ENCODE data around the gene PDCD4. TPM values are rescaled to one million over a fixed set of nuclear protein-coding genes. Genes with fewer than 3 reads are reported as not detected.

PDCD4 gene
- total and polyA plus RNA-seq, 2 of the 8 experiments (the other 6 are each of a cell fraction or from before 2014, with no cell fraction given), result 3.3 to 26.8 TPM

GRCh38 chr10:110852947-110853346, 18.8 kb upstream of the PDCD4 start:
- Histone ChIP-seq H3K23ac (ENCODE audit: insufficient read length) (no peak overlapping the region), H2AFZ (ENCODE audit: low read length) (no peak overlapping the region), H4K8ac (ENCODE audit: extremely low read depth, insufficient read depth, low read length) (no peak overlapping the region), H4K91ac (replicated peaks; ENCODE audit: insufficient read length, low read length) (no peak overlapping the region), H3K4me1 (replicated peaks in 1 of 4; ENCODE audit: control insufficient read depth in 3 of 4, insufficient read depth in 4 of 4, low read length in 3 of 4) (no peaks in the 10 kb centered on the region), H3K4me3 (ENCODE audit: extremely low read depth in 1 of 4, insufficient read depth in 2 of 4, low read depth in 3 of 4, low read length in 4 of 4) (no peak overlapping the region), H3K23me2 (ENCODE audit: low read depth, low read length) (no peaks in the 10 kb centered on the region), H3K27ac (ENCODE audit: low read depth, low read length) (no peak overlapping the region), H4K20me1 (replicated peaks in 1 of 2; ENCODE audit: control insufficient read depth in 1 of 2, insufficient read depth in 2 of 2, low read length in 2 of 2) (no peaks in the 10 kb centered on the region), H2BK120ac (replicated peaks; ENCODE audit: low read depth, low read length) (no peak overlapping the region), H3K56ac (replicated peaks; ENCODE audit: insufficient read length, low read depth, low read length) (no peak overlapping the region), H3K14ac (ENCODE audit: insufficient read length) (no peak overlapping the region), H4K5ac (ENCODE audit: insufficient read length, low read depth, low read length) (no peak overlapping the region), H2BK5ac (ENCODE audit: low read depth, low read length) (no peak overlapping the region), H2BK20ac (ENCODE audit: low read length) (no peak overlapping the region), H3K18ac (ENCODE audit: extremely low read depth, low read length) (no peak overlapping the region), H2BK15ac (ENCODE audit: low read length) (no peak overlapping the region), H2BK12ac (ENCODE audit: low read depth, low read length) (no peak overlapping the region), H3K79me2 (ENCODE audit: control insufficient read depth in 1 of 2, insufficient read depth in 2 of 2, low read length in 2 of 2) (no peaks in the 10 kb centered on the region), H3K4ac (replicated peaks; ENCODE audit: insufficient read length, low read depth, low read length) (no peak overlapping the region), H3K4me2 (ENCODE audit: insufficient read depth in 1 of 2, low read depth in 2 of 2, low read length in 2 of 2) (no peak overlapping the region), H3K27me3 (replicated peaks in 1 of 4; ENCODE audit: control insufficient read depth in 3 of 4, extremely low read depth in 1 of 4, insufficient read depth in 3 of 4, low read length in 3 of 4) (no peaks in the 10 kb centered on the region), H3K9me3 (ENCODE audit: insufficient read depth in 2 of 2, low read depth in 1 of 2, low read length in 1 of 2) (no peaks in the 10 kb centered on the region), H3K36me3 (ENCODE audit: control insufficient read depth in 2 of 4, insufficient read depth in 4 of 4, low read length in 3 of 4) (no peaks in the 10 kb centered on the region), H3K79me1 (ENCODE audit: low read depth, low read length) (no peaks in the 10 kb centered on the region), H2AK5ac (ENCODE audit: low read depth, low read length) (no peak overlapping the region), H3K9ac (replicated peaks in 1 of 4; ENCODE audit: extremely low read depth in 1 of 4, low read depth in 3 of 4, low read length in 3 of 4) (no peak overlapping the region)
- 94% methylated on average over 4 of the region's 4 CpGs; no CpG with 5 or more reads in 1 of the 2 experiments for WGBS, 2 experiments (ENCODE audit: extremely low coverage in 1 of 2, insufficient coverage in 1 of 2, insufficient read length in 1 of 2, insufficient replicate concordance in 2 of 2, low coverage in 1 of 2, low lambda C conversion rate in 2 of 2, missing lambda C conversion rate in 1 of 2)
- DNase-seq (ENCODE audit: low read depth in 1 of 2, low spot score in 2 of 2) (no peak), FAIRE-seq (no peak)
- ChIA-PET POLR2A (ENCODE audit: partially characterized antibody) (no interaction called here), CTCF (ENCODE audit: partially characterized antibody) (interaction anchor here (1.1 to 1.6 kb wide), 4 partner anchors 9 to 50 kb away, joined by 3 read pairs; no protein-coding TSS in a partner anchor)
- no peak for TF ChIP-seq RFX5 (IDR thresholded peaks at IDR 0.05; ENCODE audit: borderline replicate concordance, low read depth, low read length)
- no peak for TF ChIP-seq KDM5A (IDR thresholded peaks at IDR 0.05; ENCODE audit: low read length)
- TF ChIP-seq SP4 (IDR thresholded peaks at IDR 0.05; ENCODE audit: low read length), result no peak
- TF ChIP-seq CBX5 (IDR thresholded peaks at IDR 0.05; ENCODE audit: low read depth, low read length), result no peak
- no peak for TF ChIP-seq JUND (IDR thresholded peaks at IDR 0.05; ENCODE audit: low read length)
- TF ChIP-seq MAFK (IDR thresholded peaks at IDR 0.05; ENCODE audit: low read depth, low read length), result no peak
- TF ChIP-seq HDAC6 (IDR thresholded peaks at IDR 0.05; ENCODE audit: low read depth, low read length), result no peak
- TF ChIP-seq RNF2 (IDR thresholded peaks at IDR 0.05; ENCODE audit: borderline replicate concordance, low read depth, low read length, missing control alignments, poor library complexity, severe bottlenecking), result no peak
- TF ChIP-seq, protein P1, sequence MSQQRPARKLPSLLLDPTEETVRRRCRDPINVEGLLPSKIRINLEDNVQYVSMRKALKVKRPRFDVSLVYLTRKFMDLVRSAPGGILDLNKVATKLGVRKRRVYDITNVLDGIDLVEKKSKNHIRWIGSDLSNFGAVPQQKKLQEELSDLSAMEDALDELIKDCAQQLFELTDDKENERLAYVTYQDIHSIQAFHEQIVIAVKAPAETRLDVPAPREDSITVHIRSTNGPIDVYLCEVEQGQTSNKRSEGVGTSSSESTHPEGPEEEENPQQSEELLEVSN (IDR thresholded peaks at IDR 0.05), result no peak
- no peak for TF ChIP-seq POLR2A (IDR thresholded peaks at IDR 0.05; ENCODE audit: control extremely low read depth in 1 of 2, low read depth in 2 of 2, low read length in 2 of 2)
- no peak for TF ChIP-seq GTF2F1 (IDR thresholded peaks at IDR 0.05; ENCODE audit: borderline replicate concordance, low read depth, low read length)
- no peak for TF ChIP-seq ATF3 (IDR thresholded peaks at IDR 0.05; ENCODE audit: insufficient read depth, low read depth, low read length)
- no peak for TF ChIP-seq TEAD4 (IDR thresholded peaks at IDR 0.05; ENCODE audit: low read depth, low read length)
- TF ChIP-seq EGR1 (IDR thresholded peaks at IDR 0.05; ENCODE audit: borderline replicate concordance, low read depth, low read length), result no peak
- no peak for TF ChIP-seq TCF12 (IDR thresholded peaks at IDR 0.05; ENCODE audit: low read depth, low read length)
